OCI-LY7 (cell line): ENCODE data around the gene SLCO2B1. TPM values are rescaled to one million over a fixed set of nuclear protein-coding genes. Genes with fewer than 3 reads are reported as not detected.
"Not testable (repeated sequence)": the region's sequence is repeated elsewhere in the genome, so short reads cannot be mapped to it uniquely, and the experiment has no call there.

Experiments
- BruUV-seq: library from RNA; stranded (reverse); fragments of 400-500 nt; replicated peaks from 2 replicates; lab custom pipeline; 2021; lab: Mats Ljungman, UMichigan
- CTCF ChIA-PET: fragments of 300-600 bp; sonication (Branson Sonifier 250); formaldehyde crosslinking; loops from one replicate; lab custom pipeline; 2022; ENCODE audit warnings: antibody characterized with exemption; ENCODE audit not compliant: unreplicated experiment; lab: Charles Lee
- POLR2A ChIA-PET: fragments of 300-600 bp; sonication (Branson Sonifier 250); formaldehyde crosslinking; loops from one replicate; lab custom pipeline; 2022; ENCODE audit warnings: antibody characterized with exemption; lab: Charles Lee
- DNase-seq: peaks from one replicate; pipeline ENCODE4 v3.0.0-alpha.2; 2015; ENCODE audit warnings: low spot score
- H2AFZ ChIP-seq: fragments of 200-600 bp; sonication (generic), shearing (Covaris generic); 2 replicates; pipeline ENCODE4 v1.6.1; 2014; ENCODE audit warnings: mild to moderate bottlenecking, antibody characterized with exemption, low read length, moderate library complexity
- H3K27ac ChIP-seq: fragments of 200-600 bp; sonication (generic); 2 replicates; pipeline ENCODE4 v1.5.1; 2014; ENCODE audit warnings: mixed run types, low read depth, mild to moderate bottlenecking, moderate library complexity, low read length, inconsistent platforms; ENCODE audit not compliant: poor library complexity, severe bottlenecking
- H3K36me3 ChIP-seq: fragments of 200-600 bp; sonication (generic); 2 replicates; pipeline ENCODE4 v1.6.1; 2014; ENCODE audit warnings: mild to moderate bottlenecking, antibody characterized with exemption, low read length, moderate library complexity, mixed read lengths; ENCODE audit not compliant: insufficient read depth
- H3K4me1 ChIP-seq: fragments of 200-600 bp; sonication (generic); 2 replicates; pipeline ENCODE4 v1.5.1; 2014; ENCODE audit warnings: mild to moderate bottlenecking, low read length; ENCODE audit not compliant: insufficient read depth, poor library complexity, severe bottlenecking
- H3K4me2 ChIP-seq: fragments of 200-600 bp; sonication (generic); 2 replicates; pipeline ENCODE4 v1.6.1; 2014; ENCODE audit warnings: mild to moderate bottlenecking, low read length
- H3K4me3 ChIP-seq: fragments of 200-600 bp; sonication (generic); 2 replicates; pipeline ENCODE4 v1.5.1; 2014; ENCODE audit warnings: mild to moderate bottlenecking, low read depth, low read length; ENCODE audit not compliant: poor library complexity, severe bottlenecking
- H3K79me2 ChIP-seq: fragments of 200-600 bp; sonication (generic); 2 replicates; pipeline ENCODE4 v1.6.1; 2016; ENCODE audit warnings: low read depth, mild to moderate bottlenecking, low read length, moderate library complexity, mixed read lengths; ENCODE audit not compliant: insufficient read depth
- H3K9me2 ChIP-seq: fragments of 200-600 bp; sonication (generic); 2 replicates; pipeline ENCODE4 v1.6.1; 2016; ENCODE audit warnings: mild to moderate bottlenecking, low read length, mixed read lengths; ENCODE audit not compliant: insufficient read depth
- H3K9me3 ChIP-seq: fragments of 200-600 bp; sonication (generic); 2 replicates; pipeline ENCODE4 v1.6.1; 2014; ENCODE audit warnings: mild to moderate bottlenecking, mixed run types, low read length, mixed read lengths
- H4K20me1 ChIP-seq: fragments of 200-600 bp; sonication (generic); 2 replicates; pipeline ENCODE4 v1.6.1; 2014; ENCODE audit warnings: mild to moderate bottlenecking, antibody characterized with exemption, low read length, moderate library complexity, mixed read lengths; ENCODE audit not compliant: insufficient read depth
- EZH2phosphoT487 ChIP-seq: fragments of 200-600 bp; sonication (generic); IDR thresholded peaks from 2 replicates; pipeline ENCODE4 v1.6.1; 2018; ENCODE audit warnings: low read depth, borderline replicate concordance, mild to moderate bottlenecking, mixed run types, antibody characterized with exemption, low read length, moderate library complexity, mixed read lengths
- intact Hi-C: fragments of 100-400 bp; cut with micrococcal nuclease; formaldehyde crosslinking; loops from one replicate; pipeline ENCODE4 v1.10.0; 2022; ENCODE audit not compliant: unreplicated experiment
- total RNA-seq, 2 experiments: library from RNA; depleted of rRNA in 1 of 2; stranded (reverse); fragments of >200 nt in 1 of 2; shearing (Covaris generic) in 1 of 2; gene quantifications; 2 replicates each; pipeline ENCODE4 v1.2.3, GENCODE V29; 2014 to 2022
- TF ChIP-seq, protein P1 (sequence below): fragments of 200-600 bp; sonication (generic); conservative IDR thresholded peaks from 2 replicates; pipeline ENCODE4 v1.5.1; 2014; ENCODE audit warnings: mild to moderate bottlenecking, antibody characterized with exemption, low read length, moderate library complexity, mixed read lengths

Gene SLCO2B1
- total RNA-seq, 2 experiments from 2014 or later: 0.03 TPM; not detected in 1

DNA sequence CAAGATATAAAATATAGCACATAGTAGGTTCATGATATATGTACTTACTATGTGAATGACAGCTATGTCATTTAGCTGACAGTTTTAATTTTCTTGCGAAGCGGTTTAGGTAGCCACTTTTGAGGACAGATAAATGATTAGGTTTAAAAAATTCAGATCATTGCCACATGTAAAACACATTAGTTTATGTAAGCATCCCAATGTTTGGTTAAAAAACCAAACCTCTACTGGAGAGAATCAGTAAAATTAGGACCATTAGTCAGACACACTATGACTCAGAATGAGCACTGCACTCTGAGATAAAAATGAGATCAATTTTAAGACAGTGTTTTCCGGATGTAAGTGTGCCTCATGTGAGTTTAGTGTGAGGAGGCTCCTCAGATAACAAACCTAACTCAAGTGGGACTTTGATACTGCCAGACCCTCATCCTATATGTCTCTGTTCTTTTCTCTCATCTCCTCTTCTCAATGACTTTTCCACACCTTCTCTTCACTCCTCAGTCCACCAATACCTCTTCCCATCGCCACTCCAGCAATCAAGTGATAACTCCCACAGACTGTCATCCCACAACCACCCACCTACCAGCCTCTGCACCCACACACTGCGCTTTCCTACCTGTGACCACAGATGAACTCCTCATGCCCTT lies 47.4 kb upstream of the SLCO2B1 start:
- CTCF ChIA-PET: no interaction called here
- Histone ChIP-seq H3K4me2 (no peak overlapping the region), H3K9me3 (no peaks in the 10 kb centered on the region), H2AFZ (no peak overlapping the region), H3K27ac (no peak overlapping the region), H3K4me3 (no peak overlapping the region), H4K20me1 (no peaks in the 10 kb centered on the region), H3K4me1 (no peaks in the 10 kb centered on the region), H3K9me2 (no peaks in the 10 kb centered on the region), H3K36me3 (no peaks in the 10 kb centered on the region), H3K79me2 (no peaks in the 10 kb centered on the region)
- no peak for TF ChIP-seq EZH2phosphoT487
- TF ChIP-seq, protein P1, sequence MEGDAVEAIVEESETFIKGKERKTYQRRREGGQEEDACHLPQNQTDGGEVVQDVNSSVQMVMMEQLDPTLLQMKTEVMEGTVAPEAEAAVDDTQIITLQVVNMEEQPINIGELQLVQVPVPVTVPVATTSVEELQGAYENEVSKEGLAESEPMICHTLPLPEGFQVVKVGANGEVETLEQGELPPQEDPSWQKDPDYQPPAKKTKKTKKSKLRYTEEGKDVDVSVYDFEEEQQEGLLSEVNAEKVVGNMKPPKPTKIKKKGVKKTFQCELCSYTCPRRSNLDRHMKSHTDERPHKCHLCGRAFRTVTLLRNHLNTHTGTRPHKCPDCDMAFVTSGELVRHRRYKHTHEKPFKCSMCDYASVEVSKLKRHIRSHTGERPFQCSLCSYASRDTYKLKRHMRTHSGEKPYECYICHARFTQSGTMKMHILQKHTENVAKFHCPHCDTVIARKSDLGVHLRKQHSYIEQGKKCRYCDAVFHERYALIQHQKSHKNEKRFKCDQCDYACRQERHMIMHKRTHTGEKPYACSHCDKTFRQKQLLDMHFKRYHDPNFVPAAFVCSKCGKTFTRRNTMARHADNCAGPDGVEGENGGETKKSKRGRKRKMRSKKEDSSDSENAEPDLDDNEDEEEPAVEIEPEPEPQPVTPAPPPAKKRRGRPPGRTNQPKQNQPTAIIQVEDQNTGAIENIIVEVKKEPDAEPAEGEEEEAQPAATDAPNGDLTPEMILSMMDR: no peak
- DNase-seq: no peak
- POLR2A ChIA-PET: interaction anchor here (0.6 kb wide), 1 partner anchor 215 kb away, joined by 3 read pairs; no protein-coding TSS in a partner anchor
- intact Hi-C loops: no loop called here
- no TSS peak for BruUV-seq

DNA sequence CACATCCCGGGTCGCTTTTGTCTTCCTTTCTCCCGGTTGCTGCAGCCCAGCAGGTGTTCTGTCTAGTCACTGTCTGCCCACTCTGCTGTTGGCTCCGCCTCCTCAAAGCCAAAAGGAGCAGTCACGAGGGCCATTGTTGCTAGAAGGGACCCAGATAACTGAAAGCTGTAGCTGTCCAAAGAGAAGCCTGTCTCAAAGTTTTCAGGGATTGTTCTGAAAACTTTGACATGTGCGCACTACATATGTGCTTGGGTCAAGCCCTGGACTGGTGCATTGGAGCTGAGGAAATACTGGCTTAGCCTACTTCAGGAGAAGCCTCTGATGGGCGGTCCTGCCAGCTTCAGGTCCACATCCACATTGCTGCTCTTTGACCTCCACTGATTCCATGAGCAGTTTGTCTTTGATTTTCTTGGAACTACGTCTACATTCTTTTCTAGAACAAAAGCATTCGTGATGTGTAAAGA lies 45.4 kb upstream of the SLCO2B1 start:
- no TSS peak for BruUV-seq
- H3K36me3 ChIP-seq: no peaks in the 10 kb centered on the region
- no peaks in the 10 kb centered on the region for H3K79me2 ChIP-seq
- no peak overlapping the region for H2AFZ ChIP-seq
- intact Hi-C loops: no loop called here
- CTCF ChIA-PET: no interaction called here
- H3K27ac ChIP-seq: no peak overlapping the region
- no peak overlapping the region for H3K4me2 ChIP-seq
- no peak for DNase-seq
- H3K9me2 ChIP-seq: no peaks in the 10 kb centered on the region
- POLR2A ChIA-PET: interaction anchor here (0.7 kb wide), 4 partner anchors 10 to 1845 kb away, joined by 3 to 8 read pairs (median 3); no protein-coding TSS in a partner anchor
- H3K4me3 ChIP-seq: no peak overlapping the region
- H3K4me1 ChIP-seq: no peaks in the 10 kb centered on the region
- H4K20me1 ChIP-seq: no peaks in the 10 kb centered on the region
- TF ChIP-seq, protein P1: no peak
- no peak for TF ChIP-seq EZH2phosphoT487
- no peaks in the 10 kb centered on the region for H3K9me3 ChIP-seq

DNA sequence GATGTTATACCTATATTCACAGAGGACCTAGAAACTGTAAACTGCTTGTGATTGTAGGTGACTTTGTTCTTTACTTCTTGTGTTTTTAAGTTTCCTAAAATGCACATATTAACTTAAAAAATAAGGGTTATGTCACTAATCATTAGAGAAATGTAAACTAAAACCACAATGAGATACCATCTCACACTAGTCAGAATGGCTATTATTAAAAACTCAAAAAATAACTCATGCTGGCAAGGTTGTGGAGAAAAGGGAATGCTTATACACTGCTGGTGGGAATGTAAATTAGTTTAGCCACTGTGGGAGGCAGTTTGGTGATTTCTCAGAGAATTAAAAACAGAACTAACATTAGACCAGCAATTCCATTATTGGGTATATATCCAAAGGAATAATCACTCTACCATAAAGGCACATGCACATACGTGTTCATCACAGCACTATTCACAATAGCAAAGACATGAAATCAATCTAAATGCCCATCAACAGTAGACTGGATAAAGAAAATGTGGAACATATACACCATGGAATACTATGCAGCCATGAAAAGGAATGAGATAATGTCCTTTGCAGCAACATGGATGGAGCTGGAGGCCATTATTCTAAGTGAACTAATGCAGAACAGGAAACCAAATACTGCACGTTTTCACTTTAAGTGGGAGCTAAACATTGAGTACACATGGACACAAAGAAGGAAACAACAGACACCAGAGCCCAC lies 44.8 kb upstream of the SLCO2B1 start:
- H3K4me1 ChIP-seq, H3K79me2 ChIP-seq, intact Hi-C loops, BruUV-seq, H3K9me2 ChIP-seq, H3K36me3 ChIP-seq, CTCF ChIA-PET, H4K20me1 ChIP-seq, H2AFZ ChIP-seq, H3K4me2 ChIP-seq, H3K4me3 ChIP-seq, H3K27ac ChIP-seq, H3K9me3 ChIP-seq, DNase-seq: not testable (repeated sequence)
- POLR2A ChIA-PET: interaction anchor here (0.7 kb wide), 2 partner anchors 9 to 56 kb away, joined by 3 to 8 read pairs; no protein-coding TSS in a partner anchor
